HAP-1 (cell line): ENCODE data around the gene EYS.
"Not testable (repeated sequence)": the region's sequence is repeated elsewhere in the genome, so short reads cannot be mapped to it uniquely, and the experiment has no call there.

Experiments
- DNase-seq, 2 experiments: peaks; one replicate each; pipeline ENCODE4 v3.0.0-alpha.2; 2016 to 2020; ENCODE audit warnings: low spot score in 2 of 2
- H3K27me3 ChIP-seq: fragments of 250-450 bp; sonication (Bioruptor Pico); 2 replicates; pipeline ENCODE4 v1.5.1; 2020; ENCODE audit warnings: low read depth, mild to moderate bottlenecking, moderate library complexity
- H3K36me3 ChIP-seq: fragments of 250-450 bp; sonication (Bioruptor Pico); replicated peaks from 2 replicates; pipeline ENCODE4 v1.5.1; 2020; ENCODE audit warnings: mild to moderate bottlenecking
- H3K4me1 ChIP-seq: fragments of 250-450 bp; sonication (Bioruptor Pico); 2 replicates; pipeline ENCODE4 v1.5.1; 2020; ENCODE audit warnings: mild to moderate bottlenecking
- H3K4me3 ChIP-seq: fragments of 250-450 bp; sonication (Bioruptor Pico); 2 replicates; pipeline ENCODE4 v1.5.1; 2020; ENCODE audit warnings: mild to moderate bottlenecking, moderate library complexity
- H3K9me3 ChIP-seq: fragments of 250-450 bp; sonication (Bioruptor Pico); 2 replicates; pipeline ENCODE4 v1.5.1; 2020; ENCODE audit warnings: mild to moderate bottlenecking, moderate library complexity
- in situ Hi-C: fragments of 300-500 bp; cut with MboI; formaldehyde crosslinking; loops from 3 replicates; pipeline ENCODE4 v1.14.3; 2020; ENCODE audit warnings: low sequenced_read_pairs, inconsistent platforms, mixed read lengths

The EYS gene

DNA sequence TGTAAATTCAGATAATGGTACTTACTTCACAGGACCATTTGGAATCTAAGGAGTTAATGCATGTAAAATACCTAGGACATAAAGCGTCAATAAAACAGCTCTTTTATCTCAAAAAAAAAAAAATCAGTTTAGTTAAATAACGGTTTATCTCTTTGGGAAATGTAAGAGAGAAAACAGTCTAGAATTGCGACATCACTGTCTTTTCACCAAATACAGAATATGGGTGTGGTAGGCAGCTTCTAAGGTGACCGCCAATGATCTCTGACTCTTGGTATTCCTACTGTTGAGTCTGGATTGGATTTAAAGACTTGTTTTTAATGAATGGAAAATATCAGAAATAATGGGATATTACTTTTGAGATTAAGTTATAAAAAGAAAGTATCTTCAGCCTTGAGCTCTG lies 111.5 kb downstream of the EYS start:
- no peaks in the 10 kb centered on the region for H3K27me3 ChIP-seq
- DNase-seq = no peak
- H3K9me3 ChIP-seq = no peaks in the 10 kb centered on the region
- in situ Hi-C loops = no loop called here
- H3K36me3 ChIP-seq = no peaks in the 10 kb centered on the region
- no peaks in the 10 kb centered on the region for H3K4me1 ChIP-seq
- H3K4me3 ChIP-seq = no peak overlapping the region

DNA sequence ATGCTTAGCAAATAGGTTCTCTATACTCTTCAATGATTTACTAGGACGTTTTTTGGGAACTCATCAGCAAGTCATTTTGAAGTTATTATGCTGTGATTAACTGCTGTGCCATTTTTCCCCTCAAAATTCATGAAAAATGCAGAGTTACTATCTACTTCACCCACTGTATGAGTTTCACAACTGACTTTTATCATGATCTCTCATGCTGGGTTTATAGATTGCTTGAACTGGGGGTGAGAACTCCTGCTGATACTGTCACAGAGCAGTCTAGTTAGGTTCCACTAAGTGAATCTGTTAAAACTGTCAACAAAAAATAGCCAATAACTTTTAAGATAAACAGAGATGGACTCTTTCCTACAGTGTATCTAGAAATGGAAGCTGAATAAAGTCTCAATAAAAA lies 136.7 kb downstream of the EYS start:
- DNase-seq = no peak
- in situ Hi-C loops = no loop called here
- Histone ChIP-seq H3K9me3 (no peaks in the 10 kb centered on the region), H3K4me1 (peaks cover 3% of the 10 kb centered on the region), H3K4me3 (no peak overlapping the region), H3K36me3 (no peaks in the 10 kb centered on the region), H3K27me3 (no peaks in the 10 kb centered on the region)

DNA sequence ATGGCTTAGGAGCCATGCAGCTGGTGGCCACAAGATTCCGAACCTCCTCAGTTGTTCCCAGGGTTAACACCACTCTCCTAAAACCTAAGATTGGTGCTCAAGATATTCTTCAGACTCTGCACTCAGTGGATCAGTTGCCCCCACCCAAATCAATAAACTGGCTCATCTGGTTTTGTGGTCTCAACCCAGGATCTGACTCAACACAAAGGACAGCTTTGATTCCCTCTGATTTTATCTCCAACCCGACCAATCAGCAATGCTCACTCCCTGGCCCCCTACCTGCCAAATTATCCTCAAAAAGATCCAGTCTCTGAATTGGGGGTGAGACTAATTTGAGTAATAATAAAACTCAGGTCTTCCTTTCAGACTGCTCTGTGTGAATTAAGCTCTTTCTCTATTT lies 137.5 kb downstream of the EYS start:
- Histone ChIP-seq H3K4me3 (no peak overlapping the region), H3K4me1 (peaks cover 3% of the 10 kb centered on the region), H3K27me3 (no peaks in the 10 kb centered on the region), H3K36me3 (no peaks in the 10 kb centered on the region), H3K9me3 (no peaks in the 10 kb centered on the region)
- in situ Hi-C loops = no loop called here
- no peak for DNase-seq

DNA sequence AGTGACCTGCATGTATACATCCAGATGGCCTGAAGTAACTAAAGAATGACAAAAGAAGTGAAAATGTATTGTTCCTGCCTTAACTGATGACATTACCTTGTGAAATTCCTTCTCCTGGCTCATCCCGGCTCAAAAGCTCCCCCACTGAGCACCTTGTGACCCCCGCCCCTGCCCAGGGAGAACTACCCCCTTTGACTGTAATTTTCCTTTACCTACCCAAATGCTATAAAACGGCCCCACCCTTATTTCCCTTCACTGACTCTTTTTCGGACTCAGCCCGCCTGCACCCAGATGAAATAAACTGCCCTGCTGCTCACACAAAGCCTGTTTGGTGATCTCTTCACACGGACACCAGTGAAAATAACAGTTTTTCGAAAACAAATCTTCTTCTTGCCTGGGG lies 138.0 kb downstream of the EYS start:
- H3K36me3 ChIP-seq, H3K27me3 ChIP-seq, H3K4me1 ChIP-seq, H3K4me3 ChIP-seq, in situ Hi-C loops, DNase-seq, H3K9me3 ChIP-seq: not testable (repeated sequence)

DNA sequence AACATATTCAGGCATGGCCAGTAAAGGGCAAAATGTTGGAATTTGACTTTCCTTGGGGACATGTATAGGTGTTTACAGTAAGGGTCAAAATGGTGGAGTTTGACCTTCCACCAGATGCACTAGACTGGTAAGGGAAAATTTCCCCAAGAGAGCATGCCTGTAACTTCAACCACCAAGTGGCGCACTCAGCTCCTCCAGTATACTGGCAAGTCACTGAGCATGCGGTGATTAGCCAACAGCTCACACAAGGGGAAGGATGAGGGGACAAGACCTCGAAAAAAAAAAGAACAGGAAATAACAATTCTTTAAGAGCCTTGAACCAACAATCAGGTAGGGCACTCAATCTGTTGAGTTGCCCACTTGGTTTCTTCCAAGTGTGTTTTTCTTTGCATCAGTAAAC lies 140.9 kb downstream of the EYS start:
- H3K27me3 ChIP-seq = no peaks in the 10 kb centered on the region
- peaks cover 3% of the 10 kb centered on the region for H3K4me1 ChIP-seq
- in situ Hi-C loops = no loop called here
- H3K36me3 ChIP-seq = no peaks in the 10 kb centered on the region
- DNase-seq = peak in 1 of 2 experiments; percentile 29
- no peak overlapping the region for H3K4me3 ChIP-seq
- H3K9me3 ChIP-seq = no peaks in the 10 kb centered on the region

DNA sequence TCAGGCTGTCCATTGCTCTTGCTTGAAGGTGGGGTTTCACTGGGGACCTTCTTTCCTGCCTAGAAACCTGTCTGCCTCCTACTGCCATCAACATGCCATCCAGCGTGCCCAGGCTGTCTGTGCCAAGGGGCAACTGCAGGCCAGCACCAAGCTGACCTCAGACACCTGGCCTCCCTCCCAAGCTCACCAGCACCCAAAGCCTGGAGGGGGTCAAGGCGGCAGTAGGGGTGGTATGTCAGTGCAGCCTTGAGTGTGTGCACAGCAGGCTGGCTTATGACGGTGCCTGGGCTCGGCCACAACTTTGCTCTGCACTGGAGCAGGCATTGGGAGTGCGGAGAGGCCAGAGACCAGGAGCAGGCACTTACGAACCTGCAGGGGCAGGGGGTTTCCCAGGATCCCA lies 149.0 kb downstream of the EYS start:
- Histone ChIP-seq H3K36me3 (no peaks in the 10 kb centered on the region), H3K4me3 (no peak overlapping the region), H3K4me1 (no peaks in the 10 kb centered on the region), H3K9me3 (no peaks in the 10 kb centered on the region), H3K27me3 (no peaks in the 10 kb centered on the region)
- in situ Hi-C loops = no loop called here
- no peak for DNase-seq

DNA sequence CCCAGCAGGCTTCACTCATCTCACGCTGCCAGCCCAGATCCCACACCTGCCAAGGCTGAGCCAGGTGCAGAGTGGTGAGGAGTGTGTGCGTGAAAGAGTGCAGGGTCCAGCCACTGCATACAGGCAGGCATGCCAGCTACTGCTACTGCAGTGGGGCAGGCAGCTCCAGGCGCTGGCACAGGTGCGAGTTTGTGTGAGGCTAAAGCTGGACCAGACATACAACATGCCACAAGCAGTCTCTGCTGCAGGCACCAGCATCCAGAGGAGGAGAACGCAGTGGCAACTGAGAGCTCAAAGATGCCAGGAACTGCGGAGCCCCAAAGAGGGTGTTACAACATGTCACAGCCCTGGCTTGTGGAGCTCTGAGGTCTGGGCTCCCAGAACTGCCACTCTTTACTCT lies 149.8 kb downstream of the EYS start:
- Histone ChIP-seq H3K36me3 (no peaks in the 10 kb centered on the region), H3K9me3 (no peaks in the 10 kb centered on the region), H3K4me1 (no peaks in the 10 kb centered on the region), H3K27me3 (no peaks in the 10 kb centered on the region), H3K4me3 (no peak overlapping the region)
- in situ Hi-C loops = no loop called here
- DNase-seq = no peak

DNA sequence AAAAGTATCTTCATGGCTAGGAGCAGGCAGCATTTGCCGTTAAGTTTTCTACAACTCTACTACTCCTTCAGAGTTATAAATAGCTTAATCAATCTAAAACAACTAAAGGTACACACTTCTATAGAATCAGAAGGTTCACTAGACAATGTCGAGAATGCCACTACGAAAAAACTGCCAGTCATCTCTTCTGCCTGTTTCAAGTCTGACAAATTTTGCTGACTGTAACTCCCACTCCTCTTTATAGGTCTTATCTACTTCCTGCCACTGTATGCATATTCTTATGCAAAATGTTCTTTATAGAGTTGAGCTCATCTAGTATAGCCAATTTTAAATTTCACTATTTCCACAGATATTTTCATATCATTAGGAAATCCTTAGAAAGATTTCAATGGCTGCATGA lies 160.1 kb downstream of the EYS start:
- DNase-seq = no peak
- no peak overlapping the region for H3K4me3 ChIP-seq
- in situ Hi-C loops = no loop called here
- H3K9me3 ChIP-seq = no peaks in the 10 kb centered on the region
- H3K27me3 ChIP-seq = no peaks in the 10 kb centered on the region
- H3K4me1 ChIP-seq = peaks cover 3% of the 10 kb centered on the region
- no peaks in the 10 kb centered on the region for H3K36me3 ChIP-seq

DNA sequence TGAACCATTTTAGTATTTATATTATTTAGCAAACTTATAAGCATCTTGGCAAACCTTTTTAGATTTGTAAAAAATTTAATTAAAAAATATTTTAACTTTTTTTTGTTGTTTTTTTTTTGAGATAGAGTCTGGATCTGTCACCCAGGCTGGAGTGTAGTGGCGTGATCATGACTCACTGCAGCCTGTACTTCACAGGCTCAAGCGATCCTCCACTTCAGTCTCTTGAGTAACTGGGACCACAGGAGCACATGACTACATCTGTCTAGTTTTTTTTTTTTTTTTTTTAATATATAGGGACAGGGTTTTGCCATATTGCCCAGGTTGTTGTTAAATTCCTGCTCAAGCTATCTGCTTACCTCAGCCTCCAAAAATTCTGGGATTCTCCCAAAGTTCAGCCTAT lies 161.1 kb downstream of the EYS start:
- Histone ChIP-seq H3K27me3 (no peaks in the 10 kb centered on the region), H3K4me1 (peaks cover 3% of the 10 kb centered on the region), H3K36me3 (no peaks in the 10 kb centered on the region), H3K9me3 (no peaks in the 10 kb centered on the region), H3K4me3 (no peak overlapping the region)
- no peak for DNase-seq
- in situ Hi-C loops = no loop called here

DNA sequence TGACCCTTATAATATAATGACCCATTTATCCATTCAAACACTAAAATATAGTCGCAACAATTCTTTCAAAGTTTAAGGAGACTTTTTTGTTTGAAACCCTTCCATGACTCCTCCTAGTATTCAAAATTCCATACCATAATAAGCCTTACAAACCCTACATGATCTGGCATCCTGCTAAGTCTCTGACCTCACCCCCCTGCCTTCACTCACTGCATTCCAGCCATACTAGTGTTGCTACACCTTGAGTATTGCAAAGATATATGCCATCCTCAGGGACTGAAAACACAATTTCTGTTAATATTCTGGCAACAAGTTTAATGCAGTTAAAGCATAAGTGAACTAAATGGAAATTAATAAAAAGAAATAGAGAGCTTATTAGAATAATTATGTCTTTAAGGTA lies 168.4 kb downstream of the EYS start:
- Histone ChIP-seq H3K9me3 (no peaks in the 10 kb centered on the region), H3K27me3 (no peaks in the 10 kb centered on the region), H3K4me3 (no peak overlapping the region), H3K36me3 (no peaks in the 10 kb centered on the region), H3K4me1 (no peaks in the 10 kb centered on the region)
- in situ Hi-C loops = no loop called here
- DNase-seq = no peak

DNA sequence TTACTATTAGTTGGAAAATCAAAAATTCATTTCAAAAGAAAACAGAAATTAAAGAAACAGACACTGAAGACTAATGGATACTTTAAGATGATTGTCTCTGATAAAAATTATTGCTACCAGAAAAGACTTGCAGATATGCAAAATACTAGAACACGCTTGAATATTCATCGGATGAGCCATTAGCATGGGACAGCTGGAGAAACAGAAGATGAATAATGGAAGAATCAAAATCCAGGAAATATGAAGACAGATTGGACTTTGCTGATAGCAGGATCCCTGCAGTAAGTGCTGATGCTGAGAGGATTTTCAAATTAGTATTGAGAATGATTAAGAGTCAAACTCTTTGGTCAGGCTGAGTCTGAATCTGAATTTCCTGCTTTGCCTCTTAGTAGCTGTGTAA lies 169.4 kb downstream of the EYS start:
- H3K4me1 ChIP-seq = no peaks in the 10 kb centered on the region
- no peaks in the 10 kb centered on the region for H3K27me3 ChIP-seq
- no peaks in the 10 kb centered on the region for H3K9me3 ChIP-seq
- no peak overlapping the region for H3K4me3 ChIP-seq
- in situ Hi-C loops = no loop called here
- no peak for DNase-seq
- H3K36me3 ChIP-seq = no peaks in the 10 kb centered on the region

DNA sequence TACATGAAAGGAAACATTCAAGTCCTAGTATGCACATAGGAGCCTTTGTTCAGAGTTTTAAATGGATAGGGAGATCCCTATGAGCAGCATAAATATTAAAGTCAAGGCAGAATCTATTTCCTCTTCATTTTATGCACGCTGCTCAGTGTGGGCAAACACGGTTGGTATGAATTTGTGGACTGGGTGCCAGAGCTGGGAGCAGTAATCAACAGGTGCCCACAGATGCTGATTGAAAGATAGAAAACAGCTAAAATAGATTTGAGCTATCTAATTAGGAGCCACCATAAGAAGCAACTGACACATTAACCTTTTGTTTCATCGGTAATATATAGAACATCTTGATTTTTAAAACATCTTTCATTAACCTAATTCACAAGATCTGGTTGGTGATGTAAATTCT lies 175.5 kb downstream of the EYS start:
- H3K4me3 ChIP-seq = no peak overlapping the region
- no peaks in the 10 kb centered on the region for H3K36me3 ChIP-seq
- H3K4me1 ChIP-seq = no peaks in the 10 kb centered on the region
- DNase-seq = no peak
- no peaks in the 10 kb centered on the region for H3K27me3 ChIP-seq
- in situ Hi-C loops = no loop called here
- H3K9me3 ChIP-seq = no peaks in the 10 kb centered on the region

DNA sequence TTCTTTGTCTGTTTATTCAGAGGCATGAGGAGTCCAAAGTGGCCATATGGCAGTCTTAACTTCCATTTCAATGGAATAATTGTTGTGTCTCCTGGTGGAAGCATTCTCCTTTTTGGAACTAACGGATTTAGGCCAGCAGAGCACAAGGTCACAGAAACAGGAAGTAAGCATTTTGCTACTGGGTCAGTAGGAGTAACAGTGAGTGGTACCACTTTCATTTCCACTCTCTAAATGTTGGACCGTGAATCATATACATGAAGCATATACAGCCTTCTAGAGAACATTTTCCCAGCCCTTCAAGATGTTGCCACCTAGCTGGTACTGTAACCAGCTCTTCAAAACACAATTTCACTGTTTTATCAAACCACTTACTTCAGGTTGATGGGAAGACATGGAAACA lies 182.8 kb downstream of the EYS start:
- H3K4me3 ChIP-seq = no peak overlapping the region
- H3K27me3 ChIP-seq = no peaks in the 10 kb centered on the region
- in situ Hi-C loops = no loop called here
- no peak for DNase-seq
- no peaks in the 10 kb centered on the region for H3K9me3 ChIP-seq
- H3K4me1 ChIP-seq = no peaks in the 10 kb centered on the region
- no peaks in the 10 kb centered on the region for H3K36me3 ChIP-seq

DNA sequence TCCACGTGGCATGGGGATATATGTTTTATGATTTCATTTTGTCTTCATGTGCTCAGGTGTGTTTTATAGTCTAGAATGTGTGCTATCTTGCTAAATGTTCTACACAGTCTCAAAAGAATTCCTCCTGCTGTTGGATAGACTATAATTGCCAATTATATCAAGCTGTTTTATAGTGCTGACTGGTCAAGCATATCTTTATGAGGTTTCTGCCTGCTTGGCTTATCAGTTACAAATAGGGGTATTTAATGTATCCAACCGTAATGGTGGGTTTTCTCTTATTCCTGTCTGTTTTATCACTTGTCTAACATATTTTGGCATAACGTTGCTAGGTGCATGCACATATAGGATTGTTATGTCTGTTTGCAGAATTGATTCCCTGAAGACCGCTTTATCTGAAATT lies 201.3 kb downstream of the EYS start:
- H3K9me3 ChIP-seq = no peaks in the 10 kb centered on the region
- no peaks in the 10 kb centered on the region for H3K27me3 ChIP-seq
- H3K36me3 ChIP-seq = no peaks in the 10 kb centered on the region
- no peak overlapping the region for H3K4me3 ChIP-seq
- DNase-seq = no peak
- no peaks in the 10 kb centered on the region for H3K4me1 ChIP-seq
- in situ Hi-C loops = no loop called here

DNA sequence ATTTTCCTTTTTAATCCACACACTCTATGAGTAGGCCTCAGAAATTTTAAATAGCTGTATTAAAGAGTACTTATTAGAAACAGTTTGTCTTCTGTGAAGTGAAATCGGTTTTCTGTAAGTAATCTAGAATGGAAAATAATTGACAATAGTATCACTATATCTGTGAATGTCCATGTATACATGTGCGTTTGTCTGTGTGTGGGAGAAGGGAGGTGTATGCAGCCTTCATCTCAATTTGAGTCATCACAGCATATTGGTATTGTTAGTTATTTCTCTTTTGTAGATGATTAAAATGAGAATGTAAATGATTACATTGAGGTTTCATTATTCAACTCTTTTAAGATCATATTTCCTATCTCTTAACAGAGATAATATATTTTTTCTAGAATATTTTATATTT lies 206.0 kb downstream of the EYS start:
- in situ Hi-C loops = no loop called here
- Histone ChIP-seq H3K36me3 (no peaks in the 10 kb centered on the region), H3K4me1 (no peaks in the 10 kb centered on the region), H3K27me3 (no peaks in the 10 kb centered on the region), H3K4me3 (no peak overlapping the region), H3K9me3 (no peaks in the 10 kb centered on the region)
- no peak for DNase-seq
